IPS-15b (cell line): ENCODE data around the gene TRPM3.

Experiments
- H3K27me3 ChIP-seq: one replicate; pipeline ENCODE4 v1.6.1; 2013; ENCODE audit warnings: low read length; ENCODE audit not compliant: control insufficient read depth, insufficient read depth
- H3K36me3 ChIP-seq: one replicate; pipeline ENCODE4 v1.6.1; 2013; ENCODE audit warnings: low read length; ENCODE audit not compliant: control insufficient read depth, insufficient read depth
- H3K4me1 ChIP-seq: one replicate; pipeline ENCODE4 v1.6.1; 2013; ENCODE audit warnings: mild to moderate bottlenecking, low read length; ENCODE audit not compliant: control insufficient read depth, insufficient read depth
- H3K4me3 ChIP-seq: one replicate; pipeline ENCODE4 v1.5.1; 2013; ENCODE audit warnings: low read depth, low read length
- H3K9ac ChIP-seq: one replicate; pipeline ENCODE4 v1.6.1; 2013; ENCODE audit warnings: low read depth, mild to moderate bottlenecking, low read length
- H3K9me3 ChIP-seq: one replicate; pipeline ENCODE4 v1.6.1; 2013; ENCODE audit warnings: mild to moderate bottlenecking, low read length; ENCODE audit not compliant: control insufficient read depth, insufficient read depth

TRPM3 gene

DNA sequence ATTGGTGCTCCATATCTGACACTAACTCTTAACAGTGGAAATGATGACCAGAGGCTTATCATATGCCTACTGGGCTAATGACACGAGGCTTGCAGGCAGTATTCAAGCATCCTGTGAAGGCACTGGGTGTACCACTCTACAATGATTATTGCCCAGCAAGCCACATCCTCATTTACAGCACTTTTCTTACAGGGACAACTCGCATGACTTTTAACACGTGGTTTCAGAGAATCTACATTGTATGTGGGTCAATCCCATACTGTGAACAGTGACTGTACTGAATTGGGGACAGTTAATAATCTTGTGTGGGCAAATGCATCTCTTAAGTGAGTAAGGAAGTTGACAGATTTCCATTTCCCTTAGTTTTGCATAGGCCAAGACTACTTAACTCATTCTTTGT lies 260.0 kb downstream of the TRPM3 start:
- Histone ChIP-seq H3K9me3 (no peaks in the 10 kb centered on the region), H3K9ac (no peak overlapping the region), H3K27me3 (no peaks in the 10 kb centered on the region), H3K4me1 (no peaks in the 10 kb centered on the region), H3K36me3 (no peaks in the 10 kb centered on the region), H3K4me3 (no peak overlapping the region)

DNA sequence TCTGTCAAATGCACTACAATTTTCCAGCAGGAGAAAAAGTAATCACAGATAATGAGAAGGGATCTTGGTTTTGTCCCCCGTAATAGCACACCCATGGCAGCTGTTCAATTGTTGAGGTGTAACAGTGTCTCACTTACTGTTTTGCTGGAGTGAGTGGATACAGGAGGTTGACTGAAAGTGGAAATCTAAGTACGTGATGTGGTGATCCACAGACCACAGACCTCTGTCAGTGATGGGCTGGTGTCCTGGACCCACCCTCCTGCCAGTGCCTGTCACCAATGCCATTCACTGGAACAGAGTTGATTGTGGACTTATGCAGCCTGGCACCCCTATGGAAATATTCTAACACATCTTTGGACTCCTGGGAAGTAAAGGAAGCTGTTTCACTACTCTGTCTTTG lies 261.7 kb downstream of the TRPM3 start:
- Histone ChIP-seq H3K4me3 (no peak overlapping the region), H3K9me3 (no peaks in the 10 kb centered on the region), H3K4me1 (no peaks in the 10 kb centered on the region), H3K27me3 (no peaks in the 10 kb centered on the region), H3K9ac (no peak overlapping the region), H3K36me3 (no peaks in the 10 kb centered on the region)

DNA sequence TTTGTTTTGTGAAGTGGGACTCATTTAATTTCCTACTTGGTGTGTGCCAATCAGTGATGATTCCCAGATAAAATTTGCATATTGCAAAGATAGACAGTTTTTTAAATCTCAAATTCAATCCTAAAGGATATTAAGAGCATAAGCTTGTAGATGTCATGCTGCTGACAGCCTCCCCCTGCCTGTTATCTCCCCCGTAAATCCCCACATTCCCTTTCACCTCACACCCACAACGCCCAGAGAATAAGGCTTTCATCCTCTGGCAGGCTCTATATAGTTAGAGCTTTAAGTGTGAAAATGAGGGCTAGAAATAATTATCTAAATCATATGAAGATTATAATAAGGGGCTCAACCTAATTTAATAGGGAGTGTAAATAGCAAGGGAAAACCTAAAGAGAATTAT lies 265.0 kb downstream of the TRPM3 start:
- H3K36me3 ChIP-seq = no peaks in the 10 kb centered on the region
- no peaks in the 10 kb centered on the region for H3K4me1 ChIP-seq
- H3K9ac ChIP-seq = no peak overlapping the region
- no peaks in the 10 kb centered on the region for H3K9me3 ChIP-seq
- H3K4me3 ChIP-seq = no peak overlapping the region
- H3K27me3 ChIP-seq = no peaks in the 10 kb centered on the region

DNA sequence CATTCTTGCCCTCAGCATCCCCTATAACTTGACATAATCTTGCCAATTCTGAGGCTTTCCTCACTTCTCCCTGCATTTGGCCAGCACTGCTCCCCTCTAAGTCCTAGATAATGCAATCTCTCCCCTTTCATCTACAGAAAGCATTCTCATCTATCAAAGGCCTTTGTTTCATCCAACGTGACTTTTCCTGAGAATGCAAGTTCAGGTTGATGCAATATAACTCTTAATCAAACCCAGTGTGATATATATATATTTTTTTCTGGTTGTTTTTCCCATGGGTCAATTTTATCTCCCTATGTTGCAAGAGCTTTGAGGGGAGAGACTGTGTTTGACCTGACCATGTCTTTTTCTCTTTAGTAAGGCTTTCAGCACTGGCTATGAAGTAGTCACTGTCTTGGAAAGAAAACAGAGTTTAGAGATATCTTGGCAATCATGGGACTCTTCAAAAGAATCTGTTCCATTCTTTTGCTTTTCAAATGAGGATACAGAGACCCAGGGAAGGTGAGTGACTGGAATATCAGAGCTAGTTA lies 268.6 kb downstream of the TRPM3 start:
- Histone ChIP-seq H3K9me3 (no peaks in the 10 kb centered on the region), H3K27me3 (no peaks in the 10 kb centered on the region), H3K36me3 (no peaks in the 10 kb centered on the region), H3K9ac (no peak overlapping the region), H3K4me3 (no peak overlapping the region), H3K4me1 (no peaks in the 10 kb centered on the region)

DNA sequence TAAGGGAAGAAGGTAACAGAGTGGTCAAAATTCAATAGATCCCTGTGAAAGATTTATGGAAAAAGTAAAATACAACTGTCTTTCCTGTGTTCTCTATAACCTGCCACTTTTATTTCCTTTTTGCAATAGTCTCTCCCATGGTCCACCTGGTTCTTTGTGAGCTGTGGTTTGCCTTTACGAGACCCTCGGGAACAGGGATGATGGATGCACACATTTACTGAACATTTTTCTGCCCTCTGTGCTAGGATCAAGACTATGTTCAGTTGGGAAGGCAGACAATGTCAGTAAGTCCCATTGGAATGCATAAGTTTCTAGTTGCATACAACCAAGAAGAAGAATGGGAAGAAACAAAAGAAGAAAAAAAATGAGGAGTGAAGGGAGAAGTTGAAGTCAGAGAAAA lies 281.2 kb downstream of the TRPM3 start:
- Histone ChIP-seq H3K4me3 (no peak overlapping the region), H3K9me3 (no peaks in the 10 kb centered on the region), H3K4me1 (no peaks in the 10 kb centered on the region), H3K27me3 (no peaks in the 10 kb centered on the region), H3K9ac (no peak overlapping the region), H3K36me3 (no peaks in the 10 kb centered on the region)

DNA sequence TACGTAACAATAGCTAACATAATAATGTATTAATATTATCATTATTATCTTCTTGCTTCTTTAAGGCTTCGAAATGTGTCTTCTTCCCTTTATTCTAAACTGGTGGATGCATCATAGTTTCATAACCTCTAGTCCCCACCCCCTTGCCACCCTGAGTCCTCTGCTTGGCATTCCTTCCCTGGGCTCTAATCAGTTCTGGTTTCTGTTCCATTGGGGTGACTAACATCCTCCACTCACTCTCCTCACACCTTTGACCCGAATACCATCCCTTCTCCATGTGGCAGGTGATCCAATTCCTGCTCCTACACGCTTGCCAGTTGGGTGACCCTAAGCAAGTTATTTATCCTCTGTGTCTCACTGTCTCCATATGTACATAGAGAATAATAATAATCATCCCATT lies 286.1 kb downstream of the TRPM3 start:
- no peaks in the 10 kb centered on the region for H3K36me3 ChIP-seq
- no peak overlapping the region for H3K4me3 ChIP-seq
- H3K27me3 ChIP-seq = no peaks in the 10 kb centered on the region
- H3K9me3 ChIP-seq = no peaks in the 10 kb centered on the region
- no peak overlapping the region for H3K9ac ChIP-seq
- no peaks in the 10 kb centered on the region for H3K4me1 ChIP-seq

DNA sequence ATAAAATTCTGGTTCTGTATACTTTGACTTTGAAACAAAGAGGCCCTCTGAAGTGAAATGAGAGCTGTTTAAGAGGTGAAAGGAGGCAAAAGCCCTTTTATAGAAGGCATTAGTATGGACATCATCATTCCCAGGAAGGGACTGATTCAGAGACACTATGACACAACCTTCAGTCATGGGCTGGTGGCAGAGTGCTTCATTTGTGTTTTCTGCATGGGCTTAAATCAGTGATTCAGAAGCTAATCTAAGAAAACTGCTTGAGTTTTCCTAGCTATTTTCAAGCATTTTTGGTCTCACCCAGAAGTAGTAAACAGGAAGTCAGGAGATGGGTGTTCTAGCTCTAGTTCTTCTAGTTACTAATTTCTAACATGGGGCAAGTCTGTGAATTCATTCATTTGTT lies 288.9 kb downstream of the TRPM3 start:
- Histone ChIP-seq H3K9me3 (no peaks in the 10 kb centered on the region), H3K27me3 (no peaks in the 10 kb centered on the region), H3K9ac (no peak overlapping the region), H3K36me3 (no peaks in the 10 kb centered on the region), H3K4me3 (no peak overlapping the region), H3K4me1 (no peaks in the 10 kb centered on the region)

DNA sequence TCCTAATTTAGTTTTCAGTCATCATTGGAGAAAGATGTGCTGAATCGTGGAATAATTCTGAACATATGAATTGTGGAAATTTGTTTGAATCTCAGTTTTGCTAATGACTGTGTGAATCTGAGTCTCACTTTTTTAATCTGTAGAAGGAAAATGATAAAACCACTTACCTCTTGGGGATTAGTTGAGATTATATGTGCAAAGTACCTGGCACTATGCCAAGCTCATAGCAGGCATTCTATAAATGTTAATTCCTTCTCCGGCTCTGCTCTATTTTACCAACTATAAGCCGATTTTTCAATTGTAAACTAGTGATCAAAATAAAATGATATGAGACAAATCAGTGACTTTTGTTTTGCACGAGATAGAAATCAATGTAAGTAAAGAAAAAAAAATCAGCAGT lies 290.8 kb downstream of the TRPM3 start:
- Histone ChIP-seq H3K36me3 (no peaks in the 10 kb centered on the region), H3K4me3 (no peak overlapping the region), H3K9me3 (no peaks in the 10 kb centered on the region), H3K4me1 (no peaks in the 10 kb centered on the region), H3K27me3 (no peaks in the 10 kb centered on the region), H3K9ac (no peak overlapping the region)

DNA sequence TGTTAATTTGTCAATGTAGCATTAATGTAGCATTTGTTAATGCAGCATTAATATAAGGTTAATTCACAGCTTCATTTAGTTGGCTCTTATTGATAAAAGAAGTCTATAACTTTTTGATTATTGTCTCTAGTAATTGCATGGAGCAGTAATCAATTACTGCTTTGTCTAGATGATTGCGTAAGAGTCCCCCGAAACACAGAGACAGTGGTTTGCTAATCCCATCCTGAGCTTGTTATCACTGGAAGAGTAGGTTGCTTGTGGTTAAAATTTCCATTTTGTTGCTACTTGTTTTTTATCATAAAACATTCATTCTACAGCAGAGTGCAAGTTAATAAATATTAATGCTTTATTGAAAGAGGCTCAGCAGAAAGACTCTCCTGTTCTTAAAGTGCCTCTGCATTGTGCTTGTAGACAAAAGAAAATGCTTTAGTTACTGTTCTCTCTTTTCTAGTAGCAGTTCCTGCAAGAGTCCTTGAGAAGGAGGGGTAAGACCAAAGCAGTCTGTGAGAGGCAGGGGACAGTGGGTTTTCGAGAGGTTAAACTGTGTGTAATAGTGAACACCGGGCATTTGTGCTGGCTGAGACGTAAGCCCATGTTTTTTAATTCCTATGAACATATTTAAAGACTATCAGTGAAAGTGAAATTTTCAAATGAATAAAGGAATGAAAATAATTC lies 291.7 kb downstream of the TRPM3 start:
- H3K36me3 ChIP-seq = no peaks in the 10 kb centered on the region
- H3K9ac ChIP-seq = peak overlapping the region; percentile 61
- H3K27me3 ChIP-seq = no peaks in the 10 kb centered on the region
- H3K4me3 ChIP-seq = no peak overlapping the region
- H3K4me1 ChIP-seq = no peaks in the 10 kb centered on the region
- H3K9me3 ChIP-seq = no peaks in the 10 kb centered on the region

DNA sequence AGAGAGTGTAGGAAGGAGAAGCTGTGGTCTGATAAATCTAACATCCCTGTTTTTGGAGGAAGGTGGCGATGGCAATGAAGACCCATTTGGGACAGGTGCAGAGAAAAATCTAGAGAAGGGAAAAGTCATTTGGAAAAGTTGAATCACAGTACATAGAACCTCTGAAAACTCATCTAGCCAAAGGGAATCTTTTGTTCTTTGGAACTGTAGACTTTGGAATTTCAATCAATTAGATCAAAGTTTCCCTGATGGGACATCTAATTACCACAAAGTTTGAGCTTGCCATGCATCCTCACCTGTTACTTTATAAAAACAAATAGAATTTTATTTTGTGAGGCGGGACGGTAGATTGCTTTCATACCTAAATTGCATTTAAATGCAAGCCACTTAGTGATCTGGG lies 294.9 kb downstream of the TRPM3 start:
- no peak overlapping the region for H3K4me3 ChIP-seq
- no peaks in the 10 kb centered on the region for H3K27me3 ChIP-seq
- H3K36me3 ChIP-seq = no peaks in the 10 kb centered on the region

DNA sequence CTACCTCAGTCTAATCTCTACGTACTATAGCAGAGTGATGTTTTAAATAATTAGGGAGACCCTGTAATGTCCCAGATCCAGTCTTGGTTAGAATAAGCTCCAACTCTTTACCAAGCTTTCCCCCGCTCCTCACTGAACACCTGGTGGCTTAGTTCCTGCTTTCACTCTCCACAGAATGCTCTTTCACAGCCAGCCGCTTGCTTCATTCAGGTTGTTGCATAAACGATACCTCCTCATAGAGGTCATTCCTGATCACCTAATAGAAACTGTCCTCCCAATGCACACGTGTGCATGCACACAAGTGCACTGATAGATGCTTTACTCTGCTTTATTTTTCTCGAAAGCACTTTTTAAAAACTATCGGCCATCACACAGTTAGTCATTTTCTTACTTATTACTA lies 298.1 kb downstream of the TRPM3 start:
- H3K36me3 ChIP-seq = no peaks in the 10 kb centered on the region
- H3K9ac ChIP-seq = no peak overlapping the region
- no peaks in the 10 kb centered on the region for H3K27me3 ChIP-seq
- no peaks in the 10 kb centered on the region for H3K9me3 ChIP-seq
- peaks cover 4% of the 10 kb centered on the region for H3K4me1 ChIP-seq
- no peak overlapping the region for H3K4me3 ChIP-seq

More for the DNA sequence above, 294.9 kb downstream of the TRPM3 start:
- Histone ChIP-seq H3K4me1 (peaks cover 4% of the 10 kb centered on the region), H3K9me3 (no peaks in the 10 kb centered on the region), H3K9ac (no peak overlapping the region)

DNA sequence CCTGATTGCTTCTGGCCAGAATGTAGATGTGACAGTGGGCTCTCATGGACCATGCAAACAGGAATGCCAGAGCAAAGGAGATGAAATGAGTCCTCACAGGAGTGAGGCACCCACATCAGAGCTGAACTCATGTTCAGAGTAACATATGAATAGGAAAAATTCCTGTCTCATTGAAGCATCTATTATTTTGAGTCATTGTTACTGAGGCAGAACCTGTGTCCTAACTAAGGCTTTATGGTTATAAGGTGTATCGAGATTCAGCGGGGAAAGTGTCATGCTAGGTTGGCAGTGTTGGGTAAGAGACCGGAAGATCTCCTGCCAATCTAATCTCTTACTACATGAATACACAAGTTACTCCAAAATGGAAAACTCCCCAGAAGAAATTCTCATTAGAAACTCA lies 304.1 kb downstream of the TRPM3 start:
- Histone ChIP-seq H3K4me3 (no peak overlapping the region), H3K36me3 (no peaks in the 10 kb centered on the region), H3K4me1 (peaks cover 3% of the 10 kb centered on the region), H3K27me3 (no peaks in the 10 kb centered on the region), H3K9me3 (no peaks in the 10 kb centered on the region), H3K9ac (no peak overlapping the region)
